ENCODE data around the gene NCR2. TPM values are rescaled to one million over a fixed set of nuclear protein-coding genes. Genes with fewer than 3 reads are reported as not detected.

NCR2 gene
- total RNA-seq, 1 experiment from 2014 or later: not detected

- Mint-ChIP-seq H3K36me3 (ENCODE audit: insufficient read depth in 1 of 3, low read depth in 3 of 3) (peaks cover 0 to 9% (median 4%) of the 10 kb centered on the region in 3 experiments; a peak in 6 of 7 replicates), H3K4me1 (no peaks in the 10 kb centered on the region), H3K4me3 (no peak overlapping the region), H3K27ac (no peak overlapping the region; a peak in 1 of 7 replicates), H3K27me3 (ENCODE audit: low read depth) (peaks cover 65% of the 10 kb centered on the region), H3K9me3 (peaks cover 11 to 13% of the 10 kb centered on the region in 2 experiments)
- no peak overlapping the region for H2BK12ac ChIP-seq (ENCODE audit: insufficient read length, low read depth, low read length)
- no peak overlapping the region for H2BK120ac ChIP-seq (ENCODE audit: low read depth, low read length, poor library complexity, severe bottlenecking)
- no peak overlapping the region for H4K8ac ChIP-seq (replicated peaks; ENCODE audit: insufficient read length, low read depth, low read length)
- H3T11ph ChIP-seq (ENCODE audit: low read length): no peak overlapping the region
- H3K79me2 ChIP-seq (ENCODE audit: insufficient read depth, low read length): no peaks in the 10 kb centered on the region
- H2BK15ac ChIP-seq (ENCODE audit: low read depth, low read length): no peak overlapping the region
- no peak overlapping the region for H3K56ac ChIP-seq (ENCODE audit: insufficient read length, low read depth, low read length)
- H4K20me1 ChIP-seq (ENCODE audit: control insufficient read depth, insufficient read depth, insufficient read length): no peaks in the 10 kb centered on the region
- no peak overlapping the region for H2AK5ac ChIP-seq (ENCODE audit: insufficient read length, low read length)
- H2BK5ac ChIP-seq (ENCODE audit: insufficient read length, low read length): no peak overlapping the region
- no peaks in the 10 kb centered on the region; the same call in 1 of the 2 replicates for H3K4me1 ChIP-seq (ENCODE audit: insufficient read depth, low read length)
- no peak for DNase-seq
- H3K27me3 ChIP-seq (ENCODE audit: insufficient read depth, low read length): no peaks in the 10 kb centered on the region
- no peaks in the 10 kb centered on the region for H3K79me1 ChIP-seq (ENCODE audit: insufficient read depth, low read depth, low read length, poor library complexity, severe bottlenecking)
- H3K23me2 ChIP-seq (ENCODE audit: insufficient read length, low read depth, low read length, poor library complexity, severe bottlenecking): no peaks in the 10 kb centered on the region
- H3K9ac ChIP-seq (ENCODE audit: extremely low read depth, insufficient read length, low read length): no peak overlapping the region
- H4K91ac ChIP-seq (ENCODE audit: insufficient read length, low read depth, low read length): no peak overlapping the region
- H3K4me2 ChIP-seq (ENCODE audit: insufficient read depth, insufficient read length, low read length): no peak overlapping the region
- H3K14ac ChIP-seq (ENCODE audit: insufficient read depth, low read length): no peak overlapping the region
- H4K5ac ChIP-seq (ENCODE audit: insufficient read length, low read depth, low read length): no peak overlapping the region
- H2AFZ ChIP-seq (ENCODE audit: low read length): no peak overlapping the region
- H3K4ac ChIP-seq (ENCODE audit: low read depth, low read length): no peak overlapping the region
- H2BK20ac ChIP-seq (ENCODE audit: low read depth, low read length, poor library complexity, severe bottlenecking): no peak overlapping the region
- no peak overlapping the region for H3K23ac ChIP-seq (ENCODE audit: insufficient read length, low read depth, low read length)
- peaks cover 7% of the 10 kb centered on the region for H3K9me3 ChIP-seq (ENCODE audit: control insufficient read depth, low read depth, low read length)
- H3K27ac ChIP-seq (ENCODE audit: insufficient read length, low read depth, low read length): no peak overlapping the region
- no CpG with 5 or more reads among the region's 3 CpGs for WGBS (ENCODE audit: extremely low coverage, insufficient read length, low lambda C conversion rate)
- TF ChIP-seq CTCF (conservative IDR thresholded peaks at IDR 0.05): no peak
- H3K18ac ChIP-seq (ENCODE audit: insufficient read length, low read depth, low read length): no peak overlapping the region
These were observed 17.0 kb downstream of the NCR2 start for GRCh38 chr6:41352396-41352795.

Measured in H9 (cell line).